HepG2 (cell line): ENCODE measurements around the gene TSPYL2.

Experiments
- JUND ChIP-seq: sonication (generic); formaldehyde crosslinking; IDR thresholded peaks from 2 replicates; pipeline ENCODE4 v1.8.0; 2022; ENCODE audit warnings: mild to moderate bottlenecking, missing genetic modification reagents
- KDM2A ChIP-seq: sonication (generic); formaldehyde crosslinking; IDR thresholded peaks from 2 replicates; pipeline ENCODE4 v1.4.0; 2020; ENCODE audit warnings: low read depth, missing genetic modification reagents, borderline replicate concordance
- POLR2A ChIP-seq, 2 experiments: IDR thresholded peaks; 2 replicates each; pipeline ENCODE4 v1.6.1; 2011; ENCODE audit warnings: low read depth in 2 of 2, low read length in 2 of 2, mild to moderate bottlenecking in 1 of 2, moderate library complexity in 1 of 2; ENCODE audit not compliant: insufficient read depth in 1 of 2
- SOX6 ChIP-seq, 2 experiments: fragments of 450-650 bp in 1 of 2; sonication (generic) in 1 of 2; formaldehyde crosslinking in 1 of 2; IDR thresholded peaks; 2 replicates each; pipeline versions ENCODE4 v1.4.0 to v1.6.1; 2017 to 2020; ENCODE audit warnings: antibody characterized with exemption in 1 of 2, mild to moderate bottlenecking in 1 of 2, missing genetic modification reagents in 1 of 2
- SP2 ChIP-seq: sonication (generic); formaldehyde crosslinking; IDR thresholded peaks from 2 replicates; pipeline ENCODE4 v1.5.1; 2020; ENCODE audit warnings: mild to moderate bottlenecking, missing genetic modification reagents
- ZNF510 ChIP-seq: sonication (generic); formaldehyde crosslinking; IDR thresholded peaks from 2 replicates; pipeline ENCODE4 v1.4.0; 2020; ENCODE audit warnings: low read depth, mild to moderate bottlenecking, missing genetic modification reagents
- ZNF780A ChIP-seq: sonication (generic); formaldehyde crosslinking; IDR thresholded peaks from 2 replicates; pipeline ENCODE4 v1.8.0; 2022; ENCODE audit warnings: mild to moderate bottlenecking, missing genetic modification reagents, moderate library complexity

GRCh38 chrX:53122013-53122412 lies 39.8 kb downstream of the TSPYL2 start:
- TF ChIP-seq ZNF780A (CRISPR knock-in tag) (no peak), ZNF510 (no peak), SP2 (no peak), SOX6 (IDR thresholded peaks at IDR 0.05) (no peak), SOX6 (CRISPR knock-in tag; IDR thresholded peaks at IDR 0.05) (no peak), POLR2A (IDR thresholded peaks at IDR 0.05; ENCODE audit: insufficient read depth in 1 of 2, low read depth in 2 of 2, low read length in 2 of 2) (no peak), JUND (CRISPR knock-in tag) (no peak), KDM2A (no peak)
